Calu3 (cell line): Measurements from ENCODE around the gene OSBPL5. TPM values are rescaled to one million over a fixed set of nuclear protein-coding genes. Genes with fewer than 3 reads are reported as not detected.

ENCODE experiments used
- BruUV-seq: library from RNA; stranded (reverse); fragments of 400-500 nt; replicated peaks from 2 replicates; lab custom pipeline; 2021; lab: Mats Ljungman, UMichigan
- CTCF ChIA-PET: fragments of 300-600 bp; sonication (Branson Sonifier 250); formaldehyde crosslinking; loops from one replicate; lab custom pipeline; 2022; ENCODE audit warnings: antibody characterized with exemption; lab: Charles Lee
- DNase-seq: peaks from one replicate; pipeline ENCODE4 v3.0.0; 2022
- H3K27ac Mint-ChIP-seq: one replicate; pipeline ENCODE4 v1.8.0; 2022; ENCODE audit warnings: mixed read lengths; ENCODE audit not compliant: unreplicated experiment
- H3K27me3 Mint-ChIP-seq: one replicate; pipeline ENCODE4 v1.8.0; 2022; ENCODE audit warnings: mixed read lengths; ENCODE audit not compliant: unreplicated experiment
- H3K36me3 Mint-ChIP-seq: one replicate; pipeline ENCODE4 v1.8.0; 2022; ENCODE audit warnings: mild to moderate bottlenecking, moderate library complexity, mixed read lengths; ENCODE audit not compliant: insufficient read depth, unreplicated experiment
- H3K4me1 Mint-ChIP-seq: one replicate; pipeline ENCODE4 v1.8.0; 2022; ENCODE audit warnings: mild to moderate bottlenecking, low read depth, mixed read lengths; ENCODE audit not compliant: unreplicated experiment
- H3K4me3 Mint-ChIP-seq: one replicate; pipeline ENCODE4 v1.8.0; 2022; ENCODE audit warnings: mild to moderate bottlenecking, low read depth, moderate library complexity, mixed read lengths; ENCODE audit not compliant: unreplicated experiment
- H3K9me3 Mint-ChIP-seq: one replicate; pipeline ENCODE4 v1.8.0; 2022; ENCODE audit warnings: low read depth, mixed read lengths; ENCODE audit not compliant: unreplicated experiment
- CTCF ChIP-seq: fragments of 200-600 bp; IDR thresholded peaks from one replicate; pipeline ENCODE4 v1.8.0; 2022; ENCODE audit warnings: antibody characterized with exemption; ENCODE audit not compliant: unreplicated experiment
- intact Hi-C: fragments of 100-400 bp; cut with micrococcal nuclease; formaldehyde crosslinking; loops from one replicate; pipeline ENCODE4 v1.10.0; 2022; ENCODE audit not compliant: unreplicated experiment
- total RNA-seq: library from RNA; stranded (reverse); gene quantifications from 2 replicates; pipeline ENCODE4 v1.2.3, GENCODE V29; 2022

OSBPL5 gene
- total RNA-seq, 1 experiment from 2014 or later = 7.1 TPM

GRCh38 chr11:3104961-3105790, 59.9 kb downstream of the OSBPL5 start:
- no peaks in the 10 kb centered on the region for H3K36me3 Mint-ChIP-seq
- TF ChIP-seq CTCF = no peak
- intact Hi-C loops = no loop called here
- peaks cover 18% of the 10 kb centered on the region for H3K27me3 Mint-ChIP-seq
- no peaks in the 10 kb centered on the region for H3K4me1 Mint-ChIP-seq
- no peak for DNase-seq
- no peaks in the 10 kb centered on the region for H3K9me3 Mint-ChIP-seq
- CTCF ChIA-PET = no interaction called here
- no peak overlapping the region for H3K4me3 Mint-ChIP-seq
- no peak overlapping the region for H3K27ac Mint-ChIP-seq
- BruUV-seq = no TSS peak

GRCh38 chr11:3104051-3104714, 60.9 kb downstream of the OSBPL5 start:
- Mint-ChIP-seq H3K27ac (no peak overlapping the region), H3K4me3 (no peak overlapping the region), H3K36me3 (no peaks in the 10 kb centered on the region), H3K9me3 (no peaks in the 10 kb centered on the region), H3K4me1 (no peaks in the 10 kb centered on the region), H3K27me3 (peaks cover 18% of the 10 kb centered on the region)
- TF ChIP-seq CTCF = no peak
- no peak for DNase-seq
- intact Hi-C loops = no loop called here
- CTCF ChIA-PET = no interaction called here
- BruUV-seq = no TSS peak

GRCh38 chr11:3103076-3103475, 62.0 kb downstream of the OSBPL5 start:
- Mint-ChIP-seq H3K4me1 (no peaks in the 10 kb centered on the region), H3K27me3 (peaks cover 18% of the 10 kb centered on the region), H3K27ac (no peak overlapping the region), H3K4me3 (no peak overlapping the region), H3K9me3 (no peaks in the 10 kb centered on the region), H3K36me3 (no peaks in the 10 kb centered on the region)
- TF ChIP-seq CTCF = no peak
- intact Hi-C loops = no loop called here
- no TSS peak for BruUV-seq
- CTCF ChIA-PET = interaction anchor here (1.1 kb wide), 1 partner anchor 13 kb away, joined by 3 read pairs; no protein-coding TSS in a partner anchor
- DNase-seq = no peak

DNA sequence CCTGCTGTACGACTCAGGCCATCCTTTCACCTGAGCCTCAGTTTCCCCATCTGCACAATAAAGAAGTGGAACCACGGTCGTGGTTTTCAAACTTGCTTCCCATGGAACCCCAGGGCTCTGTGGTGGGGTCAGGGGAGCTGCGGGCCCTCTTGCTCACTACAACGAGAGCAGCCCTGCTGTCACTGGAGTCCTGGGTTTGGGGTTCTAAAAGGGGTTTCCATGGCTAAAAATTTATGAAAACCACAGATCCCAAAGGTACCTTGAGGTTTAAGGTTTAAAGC, 62.5 kb downstream of the OSBPL5 start:
- Mint-ChIP-seq H3K36me3 (peaks cover 1% of the 10 kb centered on the region), H3K27ac (no peak overlapping the region)

More for the DNA sequence above, 62.5 kb downstream of the OSBPL5 start:
- Mint-ChIP-seq H3K27me3 (peaks cover 18% of the 10 kb centered on the region), H3K4me3 (no peak overlapping the region), H3K9me3 (no peaks in the 10 kb centered on the region), H3K4me1 (no peaks in the 10 kb centered on the region)
- no TSS peak for BruUV-seq
- no peak for TF ChIP-seq CTCF
- intact Hi-C loops = no loop called here
- CTCF ChIA-PET = interaction anchor here (1.1 kb wide), 1 partner anchor 13 kb away, joined by 3 read pairs; no protein-coding TSS in a partner anchor
- no peak for DNase-seq
